ENCODE data around the gene RAB28.
"Not testable (repeated sequence)": the region's sequence is repeated elsewhere in the genome, so short reads cannot be mapped to it uniquely, and the experiment has no call there.

RAB28 gene

DNA sequence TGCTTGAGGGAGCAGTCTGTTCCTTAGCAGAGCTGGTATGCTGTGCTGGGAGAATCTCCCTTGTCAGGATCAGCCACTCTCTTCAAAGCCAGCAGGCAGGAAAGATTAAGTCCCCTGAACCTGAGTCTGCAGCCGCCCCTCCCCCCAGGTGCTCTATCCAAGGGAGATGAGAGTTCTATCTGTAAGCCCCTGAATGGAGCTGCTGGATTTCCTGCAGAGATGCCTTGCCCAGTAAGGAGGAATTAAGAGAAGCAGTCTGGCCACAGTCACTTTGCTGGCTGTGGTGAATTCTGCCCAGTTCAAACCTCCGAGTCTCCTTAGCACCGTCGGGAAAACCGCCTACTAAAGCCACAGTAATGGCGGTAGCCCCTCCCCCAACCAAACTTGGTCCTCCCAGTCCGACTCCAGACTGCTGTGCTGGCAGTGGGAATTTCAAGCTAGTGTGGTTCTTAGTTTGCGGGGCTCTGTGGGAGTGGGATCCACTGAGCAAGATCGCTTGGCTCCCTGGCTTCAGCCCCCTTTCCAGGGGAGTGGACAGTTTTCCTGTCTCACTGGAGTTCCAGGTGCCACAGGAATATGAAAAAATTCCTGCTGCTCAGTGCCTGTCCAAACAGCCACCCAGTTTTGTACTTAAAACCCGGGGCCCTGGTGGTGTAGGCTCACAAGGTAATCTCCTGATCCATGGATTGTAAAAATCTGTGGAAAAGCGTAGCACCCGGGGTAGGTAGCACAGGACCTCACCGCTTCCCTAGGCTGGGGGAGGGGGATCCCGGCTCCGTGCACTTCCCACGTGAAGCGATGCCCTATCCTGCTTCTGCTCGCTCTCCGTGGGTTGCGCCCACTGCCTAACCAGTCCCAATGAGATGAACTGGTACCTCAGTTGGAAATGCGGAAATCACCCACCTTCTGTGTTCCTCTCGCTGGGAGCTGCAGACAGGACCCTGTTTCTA lies 38.0 kb downstream of the RAB28 start:
- DNase-seq (ENCODE audit: low read depth), result no peak

GRCh38 chr4:13441506-13441905 lies 42.6 kb downstream of the RAB28 start:
- DNase-seq (ENCODE audit: low read depth), result no peak

GRCh38 chr4:13436962-13437361 lies 47.2 kb downstream of the RAB28 start:
- DNase-seq (ENCODE audit: low read depth), result no peak

GRCh38 chr4:13432453-13432852 lies 51.7 kb downstream of the RAB28 start:
- DNase-seq (ENCODE audit: low read depth), result no peak

DNA sequence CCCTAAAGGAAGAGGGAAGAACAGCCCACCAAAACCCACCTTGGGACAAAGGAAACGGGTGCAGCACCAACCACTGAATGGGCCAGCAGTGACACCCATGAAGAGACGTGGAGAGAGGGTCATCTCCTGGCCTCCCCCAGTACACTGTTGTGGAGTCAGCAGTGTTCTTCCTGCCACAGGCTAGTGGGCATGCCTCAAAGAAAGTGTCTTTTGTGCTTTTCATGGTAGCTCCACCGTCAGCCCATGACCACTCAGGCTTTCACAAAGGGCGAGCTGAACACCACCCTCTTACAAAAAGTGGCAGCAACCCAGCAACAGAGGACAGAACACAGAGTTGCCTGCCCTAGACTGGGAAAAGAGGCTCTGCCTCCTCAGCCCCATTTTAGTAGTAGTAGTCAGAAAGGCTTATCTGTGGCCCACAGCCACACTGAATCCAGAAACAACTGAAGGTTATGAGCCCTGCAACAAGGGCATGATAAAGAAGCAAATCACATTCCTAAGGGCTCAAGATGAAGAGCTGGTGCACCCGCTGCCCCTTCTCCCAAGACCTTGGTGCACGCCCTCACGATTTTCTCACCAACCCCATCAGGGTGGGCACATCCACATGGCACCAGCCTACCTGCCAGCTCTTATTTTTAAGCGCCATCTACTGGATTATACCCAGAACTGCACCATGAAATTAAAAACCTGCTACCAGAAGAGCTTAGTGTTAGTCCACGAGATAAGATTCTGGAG lies 53.1 kb downstream of the RAB28 start:
- no peak for DNase-seq (ENCODE audit: low read depth)

DNA sequence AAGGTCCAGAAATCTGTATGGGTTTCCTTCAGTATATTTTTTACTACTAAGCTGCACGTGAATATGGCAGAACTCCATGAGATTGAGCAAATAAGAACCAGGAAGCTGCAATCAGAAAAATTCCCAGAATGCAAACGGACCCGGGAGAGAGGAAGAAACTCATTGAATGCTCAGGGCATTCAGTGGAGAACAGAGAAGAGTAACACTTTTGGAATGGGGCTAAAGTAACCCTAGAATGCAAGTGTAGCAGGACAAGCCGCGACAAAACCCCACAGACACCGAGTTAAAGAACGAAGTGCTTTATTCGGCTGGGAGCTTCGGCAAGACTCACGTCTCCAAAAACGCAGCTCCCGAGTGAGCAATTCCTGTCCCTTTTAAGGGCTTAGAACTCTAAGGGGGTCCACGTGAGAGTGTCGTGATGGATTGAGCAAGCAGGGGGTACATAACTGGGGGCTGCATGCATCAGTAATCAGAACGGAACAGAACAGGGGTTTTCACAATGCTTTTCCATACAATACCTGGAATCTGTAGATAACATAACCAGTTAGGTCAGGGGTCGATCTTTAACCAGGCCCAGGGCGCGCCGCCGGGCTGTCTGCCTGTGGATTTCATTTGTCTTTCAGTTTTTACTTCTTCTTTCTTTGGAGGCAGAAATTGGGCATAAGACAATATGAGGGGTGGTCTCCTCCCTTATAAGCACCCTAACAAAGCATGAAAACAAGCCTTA lies 56.4 kb downstream of the RAB28 start:
- no peak for DNase-seq (ENCODE audit: low read depth)

DNA sequence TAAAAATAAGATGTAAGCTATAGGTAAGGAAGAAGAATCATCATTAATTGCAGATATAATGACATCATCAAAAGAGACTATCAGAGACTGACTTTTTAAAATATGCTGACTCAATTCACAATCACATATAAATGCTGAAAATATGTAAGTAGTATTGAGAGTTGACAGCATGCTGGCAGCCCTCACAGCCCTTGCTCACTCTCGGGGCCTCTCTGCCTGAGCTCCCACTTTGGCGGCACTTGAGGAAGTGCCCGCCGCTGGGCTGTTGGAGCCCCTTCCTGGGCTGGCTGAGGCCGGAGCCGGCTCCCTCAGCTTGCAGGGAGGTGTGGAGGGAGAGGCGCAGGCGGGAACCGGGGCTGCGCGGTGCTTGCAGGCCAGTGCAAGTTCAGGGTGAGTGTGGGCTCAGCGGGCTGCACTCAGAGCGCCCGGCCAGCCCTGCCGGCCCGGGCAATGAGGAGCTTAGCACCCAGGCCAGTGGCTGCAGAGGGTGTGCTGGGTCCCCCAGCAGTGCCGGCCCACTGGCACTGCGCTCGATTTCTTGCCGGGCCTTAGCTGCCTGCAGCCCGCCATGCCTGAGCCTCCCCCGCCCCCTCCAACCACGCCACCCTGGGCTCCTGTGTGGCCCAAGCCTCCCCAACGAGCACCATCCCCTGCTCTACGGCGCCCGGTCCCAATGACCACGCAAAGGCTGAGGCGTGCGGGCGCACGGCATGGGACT lies 68.9 kb downstream of the RAB28 start:
- DNase-seq (ENCODE audit: low read depth), result no peak

GRCh38 chr4:13413729-13414437 lies 70.3 kb downstream of the RAB28 start:
- DNase-seq (ENCODE audit: low read depth), result peak; percentile 20

DNA sequence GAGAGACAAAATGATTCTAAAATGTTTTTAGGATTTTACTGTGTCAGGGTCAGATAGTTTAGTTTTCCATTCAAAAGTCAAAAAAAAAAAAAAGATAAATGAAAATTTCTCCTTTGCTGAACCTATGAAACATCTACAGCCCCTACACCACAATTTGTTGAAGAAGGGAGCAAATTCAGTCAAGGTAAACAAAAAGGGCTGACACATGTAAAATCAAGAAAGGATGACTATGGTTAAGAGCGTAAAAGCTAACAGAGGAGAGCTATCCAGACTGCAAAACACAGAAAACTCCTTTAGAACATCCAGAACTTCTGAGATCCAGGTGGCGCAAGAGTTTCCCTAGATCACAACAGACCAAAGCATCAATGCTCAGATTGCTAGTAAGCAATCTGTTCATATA lies 72.2 kb downstream of the RAB28 start:
- no peak for DNase-seq (ENCODE audit: low read depth)

GRCh38 chr4:13409324-13409723 lies 74.8 kb downstream of the RAB28 start:
- no peak for DNase-seq (ENCODE audit: low read depth)

- DNase-seq (ENCODE audit: low read depth), result not testable (repeated sequence)
Measured at GRCh38 chr4:13406156-13406555, 78.0 kb downstream of the RAB28 start.

DNA sequence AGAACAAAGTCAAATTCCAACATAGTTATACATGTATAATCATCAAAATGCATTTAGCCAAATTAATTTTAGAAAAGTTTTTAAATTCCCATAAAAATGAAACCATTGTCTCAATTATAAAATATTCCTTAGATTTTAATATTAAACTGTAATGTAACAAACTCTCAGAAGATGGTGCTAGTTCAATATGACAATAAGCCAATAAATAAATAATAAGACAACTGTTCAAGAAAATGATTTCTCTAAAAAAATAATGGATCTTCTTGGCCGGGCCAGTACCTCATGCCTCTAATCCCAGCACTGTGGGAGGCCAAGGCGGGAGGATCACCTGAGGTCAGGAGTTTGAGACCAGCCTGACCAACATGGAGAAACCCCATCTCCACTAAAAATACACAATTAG lies 80.3 kb downstream of the RAB28 start:
- DNase-seq (ENCODE audit: low read depth), result no peak

- DNase-seq (ENCODE audit: low read depth), result no peak
Measured at GRCh38 chr4:13403326-13403725, 80.8 kb downstream of the RAB28 start.

GRCh38 chr4:13399257-13399656 lies 84.9 kb downstream of the RAB28 start:
- DNase-seq (ENCODE audit: low read depth), result peak; percentile 8

GRCh38 chr4:13396161-13396560 lies 88.0 kb downstream of the RAB28 start:
- no peak for DNase-seq (ENCODE audit: low read depth)

DNA sequence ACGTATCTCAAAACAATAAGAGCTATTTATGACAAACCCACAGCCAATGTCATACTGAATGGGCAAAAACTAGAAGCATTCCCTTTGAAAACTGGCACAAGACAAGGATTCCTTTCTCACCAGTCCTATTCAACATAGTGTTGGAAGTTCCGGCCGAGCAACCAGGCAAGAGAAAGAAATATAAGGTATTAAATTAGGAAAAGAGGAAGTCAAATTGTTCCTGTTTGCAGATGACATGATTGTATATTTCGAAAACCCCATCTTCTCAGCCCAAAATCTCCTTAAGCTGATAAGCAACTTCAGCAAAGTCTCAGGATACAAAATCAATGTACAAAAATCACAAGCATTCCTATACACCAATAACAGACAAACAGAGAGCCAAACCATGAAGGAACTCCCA lies 94.2 kb downstream of the RAB28 start:
- not testable (repeated sequence) for DNase-seq (ENCODE audit: low read depth)

- DNase-seq (ENCODE audit: low read depth), result no peak
Measured at GRCh38 chr4:13386405-13387107, 97.6 kb downstream of the RAB28 start.

DNA sequence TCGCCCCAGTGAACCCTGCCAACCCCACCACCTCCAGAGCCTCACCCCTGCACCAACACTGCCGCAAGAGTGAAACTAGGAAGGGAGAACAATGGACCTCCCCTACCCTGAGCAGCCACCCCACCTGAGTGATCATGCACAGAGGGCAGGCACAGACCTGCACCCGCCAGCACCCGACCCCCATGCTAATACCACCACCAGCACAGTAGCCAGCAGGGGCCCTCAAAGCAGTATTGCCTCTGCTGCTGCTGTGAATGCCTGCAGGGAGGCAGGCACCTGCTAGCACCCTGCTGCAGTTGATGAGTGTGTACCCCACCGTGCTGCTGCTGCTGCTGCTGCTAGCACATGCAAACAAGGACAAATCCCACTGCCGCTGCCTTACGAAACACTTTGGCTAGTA lies 100.1 kb downstream of the RAB28 start:
- no peak for DNase-seq (ENCODE audit: low read depth)

DNA sequence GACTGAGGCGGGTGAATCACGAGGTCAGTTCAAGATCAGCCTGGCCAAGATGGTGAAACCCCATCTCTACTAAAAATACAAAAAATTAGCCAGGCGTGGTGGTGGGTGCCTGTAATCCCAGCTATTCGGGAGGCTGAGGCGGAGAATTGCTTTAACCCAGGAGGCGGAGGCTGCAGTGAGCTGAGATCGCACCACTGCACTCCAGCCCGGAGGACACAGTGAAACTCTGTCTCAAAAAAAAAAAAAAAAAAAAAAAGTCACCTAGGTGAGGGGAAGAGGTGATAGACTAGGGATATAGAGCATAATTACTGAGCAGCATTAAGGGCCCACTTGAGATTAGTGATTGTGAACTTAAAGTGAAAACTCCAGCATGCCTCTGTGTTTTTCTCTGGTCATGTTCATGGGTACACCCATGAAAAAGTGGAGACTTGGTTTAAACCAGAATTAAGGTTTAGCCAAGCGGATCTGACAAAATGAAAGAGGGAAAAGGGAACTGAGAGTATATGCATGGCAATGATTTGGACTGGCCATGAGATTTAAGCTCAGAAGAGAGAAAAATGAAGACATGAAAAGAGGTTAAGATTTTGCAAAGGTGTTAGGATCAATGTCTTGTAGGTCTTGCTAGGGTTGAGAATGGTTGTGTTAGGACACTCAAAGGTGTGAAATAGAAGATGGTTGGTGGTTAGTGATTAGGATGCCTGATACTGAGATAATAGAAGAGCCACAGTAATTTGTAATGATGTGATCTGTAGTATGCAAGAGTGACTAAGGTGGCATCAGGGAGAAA lies 105.0 kb downstream of the RAB28 start:
- DNase-seq (ENCODE audit: low read depth), result no peak

DNA sequence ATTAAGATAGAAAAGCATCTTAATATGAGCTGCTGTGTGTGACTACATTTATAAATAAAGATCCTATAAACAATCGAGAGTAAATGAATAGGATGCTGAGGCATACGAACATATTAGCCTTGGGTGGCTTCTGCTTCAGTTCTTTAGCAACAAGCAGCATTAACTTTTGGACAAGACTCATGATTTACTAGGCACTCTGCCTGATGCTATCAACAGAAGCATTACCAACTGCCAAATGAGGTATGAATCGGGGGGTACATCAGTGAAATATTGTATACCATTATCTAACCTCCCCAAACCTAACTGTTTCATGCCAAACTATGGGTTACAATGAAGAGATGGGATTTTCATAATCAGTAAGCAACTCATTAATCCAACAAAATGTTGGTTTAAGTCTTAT lies 113.1 kb downstream of the RAB28 start:
- no peak for DNase-seq (ENCODE audit: low read depth)
